HepG2 (cell line): ENCODE data around the gene TTLL12. TPM values are rescaled to one million over a fixed set of nuclear protein-coding genes. Genes with fewer than 3 reads are reported as not detected.
A peak's percentile ranks its signal among the peaks of the same experiment; 100 is the strongest.

Experiments
- CENPX ChIP-seq: sonication (generic); formaldehyde crosslinking; IDR thresholded peaks from 2 replicates; pipeline ENCODE4 v1.9.0; 2021; ENCODE audit warnings: mild to moderate bottlenecking, missing genetic modification reagents, moderate library complexity
- DPF2 ChIP-seq: sonication (generic); formaldehyde crosslinking; IDR thresholded peaks from 2 replicates; pipeline ENCODE4 v1.4.0; 2020; ENCODE audit warnings: mild to moderate bottlenecking, low read depth, missing genetic modification reagents, borderline replicate concordance
- HMG20B ChIP-seq: conservative IDR thresholded peaks from 2 replicates; pipeline ENCODE4 v1.6.1; 2016; ENCODE audit warnings: missing genetic modification reagents, missing compliant biosample characterization
- POLR2A ChIP-seq, 2 experiments: IDR thresholded peaks; 2 replicates each; pipeline ENCODE4 v1.6.1; 2011; ENCODE audit warnings: low read depth in 2 of 2, low read length in 2 of 2, mild to moderate bottlenecking in 1 of 2, moderate library complexity in 1 of 2; ENCODE audit not compliant: insufficient read depth in 1 of 2
- SALL1 ChIP-seq: sonication (generic); formaldehyde crosslinking; IDR thresholded peaks from 2 replicates; pipeline ENCODE4 v1.8.0; 2022; ENCODE audit warnings: mild to moderate bottlenecking, missing genetic modification reagents
- SAP130 ChIP-seq: IDR thresholded peaks from 2 replicates; pipeline ENCODE4 v1.6.1; 2016; ENCODE audit warnings: low read depth
- TGIF2 ChIP-seq: IDR thresholded peaks from 2 replicates; pipeline ENCODE4 v1.6.1; 2016; ENCODE audit warnings: control low read depth, missing compliant biosample characterization
- ZFY ChIP-seq: sonication (generic); formaldehyde crosslinking; IDR thresholded peaks from 2 replicates; pipeline ENCODE4 v1.4.0; 2020; ENCODE audit warnings: missing genetic modification reagents
- ZNF569 ChIP-seq: sonication (generic); formaldehyde crosslinking; IDR thresholded peaks from 2 replicates; pipeline ENCODE4 v1.5.0; 2020; ENCODE audit warnings: mild to moderate bottlenecking, missing genetic modification reagents, moderate library complexity, borderline replicate concordance
- polyA plus RNA-seq, 8 experiments: library from polyadenylated mRNA; depleted of rRNA in 3 of 8; stranded (reverse) in 7 of 8; unstranded in 1 of 8; fragments of >200 nt; fragmentation: Illumina TruSeq in 4 of 8; extraction: Trizol in 4 of 8; gene quantifications; 2 replicates each; pipeline versions ENCODE4 v1.2.1 to v1.2.3, GENCODE V29; 2011 to 2016; ENCODE audit warnings: low read depth in 4 of 8, missing spikeins in 1 of 8, mixed read lengths in 1 of 8; ENCODE audit not compliant: insufficient read depth in 1 of 8
- total RNA-seq, 5 experiments: library from RNA; depleted of rRNA; stranded (reverse); fragments of >200 nt; fragmentation: Illumina TruSeq; extraction: Trizol; gene quantifications; 2 replicates each; pipeline ENCODE4 v1.2.3, GENCODE V29; 2016; ENCODE audit warnings: low read depth in 1 of 5
- TF ChIP-seq, protein P1 (sequence below): sonication (generic); formaldehyde crosslinking; IDR thresholded peaks from 2 replicates; pipeline ENCODE4 v1.8.0; 2022; ENCODE audit warnings: missing genetic modification reagents, mild to moderate bottlenecking, moderate library complexity, borderline replicate concordance
- TF ChIP-seq, protein P2 (sequence below): sonication (generic); formaldehyde crosslinking; IDR thresholded peaks from 2 replicates; pipeline ENCODE4 v1.8.1; 2023; ENCODE audit warnings: mild to moderate bottlenecking, missing genetic modification reagents

TTLL12 gene
- total and polyA plus RNA-seq, 2 of the 13 experiments (the other 11 are each of a cell fraction or from before 2014, with no cell fraction given) = 11.9 to 38.1 TPM

GRCh38 chr22:43185860-43186261 is 1.1 kb downstream of the TTLL12 start (continued):
- TF ChIP-seq, protein P1, sequence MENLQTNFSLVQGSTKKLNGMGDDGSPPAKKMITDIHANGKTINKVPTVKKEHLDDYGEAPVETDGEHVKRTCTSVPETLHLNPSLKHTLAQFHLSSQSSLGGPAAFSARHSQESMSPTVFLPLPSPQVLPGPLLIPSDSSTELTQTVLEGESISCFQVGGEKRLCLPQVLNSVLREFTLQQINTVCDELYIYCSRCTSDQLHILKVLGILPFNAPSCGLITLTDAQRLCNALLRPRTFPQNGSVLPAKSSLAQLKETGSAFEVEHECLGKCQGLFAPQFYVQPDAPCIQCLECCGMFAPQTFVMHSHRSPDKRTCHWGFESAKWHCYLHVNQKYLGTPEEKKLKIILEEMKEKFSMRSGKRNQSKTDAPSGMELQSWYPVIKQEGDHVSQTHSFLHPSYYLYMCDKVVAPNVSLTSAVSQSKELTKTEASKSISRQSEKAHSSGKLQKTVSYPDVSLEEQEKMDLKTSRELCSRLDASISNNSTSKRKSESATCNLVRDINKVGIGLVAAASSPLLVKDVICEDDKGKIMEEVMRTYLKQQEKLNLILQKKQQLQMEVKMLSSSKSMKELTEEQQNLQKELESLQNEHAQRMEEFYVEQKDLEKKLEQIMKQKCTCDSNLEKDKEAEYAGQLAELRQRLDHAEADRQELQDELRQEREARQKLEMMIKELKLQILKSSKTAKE (CRISPR knock-in tag) = no peak
- TF ChIP-seq HMG20B (CRISPR knock-in tag) = no peak
- TF ChIP-seq SALL1 (CRISPR knock-in tag) = peak; percentile 35; the same call in 1 of the 2 replicates
- TF ChIP-seq SAP130 = peak; percentile 34; the same call in 1 of the 2 replicates
- TF ChIP-seq, protein P2, sequence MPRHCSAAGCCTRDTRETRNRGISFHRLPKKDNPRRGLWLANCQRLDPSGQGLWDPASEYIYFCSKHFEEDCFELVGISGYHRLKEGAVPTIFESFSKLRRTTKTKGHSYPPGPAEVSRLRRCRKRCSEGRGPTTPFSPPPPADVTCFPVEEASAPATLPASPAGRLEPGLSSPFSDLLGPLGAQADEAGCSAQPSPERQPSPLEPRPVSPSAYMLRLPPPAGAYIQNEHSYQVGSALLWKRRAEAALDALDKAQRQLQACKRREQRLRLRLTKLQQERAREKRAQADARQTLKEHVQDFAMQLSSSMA (CRISPR knock-in tag) = 0 out of 2 replicates have a peak, but pooled peaks have one; percentile 1
- no peak for TF ChIP-seq ZNF569
- no peak for TF ChIP-seq DPF2 (CRISPR knock-in tag)
- TF ChIP-seq ZFY = no peak
- no peak for TF ChIP-seq CENPX (CRISPR knock-in tag)
- TF ChIP-seq POLR2A (IDR thresholded peaks at IDR 0.05; ENCODE audit: insufficient read depth in 1 of 2, low read depth in 2 of 2, low read length in 2 of 2) = 0 out of 4 replicates have a peak, but pooled peaks of 1 of the 2 experiments have one; percentile 8
- TF ChIP-seq TGIF2 (CRISPR knock-in tag) = no peak
